Activated T-cell treated with anti-CD3 and anti-CD28 coated beads, Interleukin-2, amount 50 U/mL, for 72 hours (primary cell): ENCODE results near the gene CLCN2. TPM values are rescaled to one million over a fixed set of nuclear protein-coding genes. Genes with fewer than 3 reads are reported as not detected.
A peak's percentile ranks its signal among the peaks of the same experiment; 100 is the strongest.

Experiments
- ATAC-seq, 2 donors: fragments of 150-1000 bp; cut with Tn5 transposase; replicated peaks in 1 of 2; 2 replicates each; pipeline ENCODE4 v1.10.0; 2021; ENCODE audit warnings: moderate library complexity in 2 of 2, mild to moderate bottlenecking in 1 of 2
- DNase-seq, 2 donors: peaks; one replicate each; pipeline ENCODE4 v3.0.0; 2021 to 2022; ENCODE audit warnings: mixed read lengths in 1 of 2
- H3K27ac Mint-ChIP-seq: one replicate; pipeline ENCODE4 v1.8.0; 2022; ENCODE audit warnings: mild to moderate bottlenecking, moderate library complexity, mixed read lengths
- H3K27me3 Mint-ChIP-seq: one replicate; pipeline ENCODE4 v1.8.0; 2022; ENCODE audit warnings: low read depth, mixed read lengths
- H3K36me3 Mint-ChIP-seq, 2 donors: one replicate each; pipeline ENCODE4 v1.8.0; 2022; ENCODE audit warnings: mixed read lengths in 2 of 2, mild to moderate bottlenecking in 1 of 2; ENCODE audit not compliant: insufficient read depth in 2 of 2
- H3K4me1 Mint-ChIP-seq: one replicate; pipeline ENCODE4 v1.8.0; 2022; ENCODE audit warnings: low read depth, mixed read lengths
- H3K4me3 Mint-ChIP-seq, 2 donors: one replicate each; pipeline ENCODE4 v1.8.0; 2022; ENCODE audit warnings: mild to moderate bottlenecking in 2 of 2, mixed read lengths in 2 of 2, moderate library complexity in 2 of 2
- H3K9me3 Mint-ChIP-seq, 2 donors: one replicate each; pipeline ENCODE4 v1.8.0; 2022; ENCODE audit warnings: mixed read lengths in 2 of 2
- total RNA-seq, 2 donors: library from RNA; stranded (reverse); gene quantifications; one replicate each; pipeline ENCODE4 v1.2.3, GENCODE V29; 2022

The CLCN2 gene
- total RNA-seq, 2 donors from 2014 or later = 3.1 to 3.9 TPM

GRCh38 chr3:184352897-184353545, 8.4 kb downstream of the CLCN2 start:
- Mint-ChIP-seq H3K9me3 (no peaks in the 10 kb centered on the region), H3K4me1 (peaks cover under 1% of the 10 kb centered on the region), H3K4me3 (no peak overlapping the region), H3K36me3 (no peaks in the 10 kb centered on the region), H3K27ac (no peak overlapping the region), H3K27me3 (no peaks in the 10 kb centered on the region)
- no peak for DNase-seq
- ATAC-seq = no peak

- H3K36me3 Mint-ChIP-seq = no peaks in the 10 kb centered on the region
- no peak overlapping the region for H3K27ac Mint-ChIP-seq
- no peaks in the 10 kb centered on the region for H3K9me3 Mint-ChIP-seq
- H3K27me3 Mint-ChIP-seq = no peaks in the 10 kb centered on the region
- DNase-seq = no peak
- H3K4me1 Mint-ChIP-seq = peaks cover 5% of the 10 kb centered on the region
- no peak for ATAC-seq
- no peak overlapping the region for H3K4me3 Mint-ChIP-seq
Measured at GRCh38 chr3:184352149-184352785, 9.1 kb downstream of the CLCN2 start.

GRCh38 chr3:184351511-184352148, 9.8 kb downstream of the CLCN2 start:
- Mint-ChIP-seq H3K9me3 (no peaks in the 10 kb centered on the region), H3K4me3 (no peak overlapping the region), H3K27me3 (no peaks in the 10 kb centered on the region), H3K36me3 (no peaks in the 10 kb centered on the region), H3K27ac (no peak overlapping the region), H3K4me1 (peaks cover 5% of the 10 kb centered on the region)
- ATAC-seq (no peak), DNase-seq (no peak)

GRCh38 chr3:184350618-184351017, 10.8 kb downstream of the CLCN2 start:
- H3K27ac Mint-ChIP-seq = no peak overlapping the region
- H3K4me1 Mint-ChIP-seq = peaks cover 5% of the 10 kb centered on the region

GRCh38 chr3:184349563-184350470, 11.6 kb downstream of the CLCN2 start:
- no peak for ATAC-seq
- Mint-ChIP-seq H3K27me3 (no peaks in the 10 kb centered on the region), H3K4me1 (peaks cover 5% of the 10 kb centered on the region), H3K27ac (peak overlapping the region; percentile 25), H3K4me3 (no peak overlapping the region), H3K9me3 (no peaks in the 10 kb centered on the region), H3K36me3 (peaks cover 0 to 1% of the 10 kb centered on the region in 2 donors)
- DNase-seq = no peak

More at GRCh38 chr3:184350618-184351017, 10.8 kb downstream of the CLCN2 start:
- no peaks in the 10 kb centered on the region for H3K27me3 Mint-ChIP-seq
- DNase-seq (no peak), ATAC-seq (no peak)
- no peak overlapping the region for H3K4me3 Mint-ChIP-seq
- no peaks in the 10 kb centered on the region for H3K9me3 Mint-ChIP-seq
- no peaks in the 10 kb centered on the region for H3K36me3 Mint-ChIP-seq

- no peak for ATAC-seq
- Mint-ChIP-seq H3K4me1 (peaks cover 5% of the 10 kb centered on the region), H3K27ac (no peak overlapping the region), H3K27me3 (no peaks in the 10 kb centered on the region), H3K36me3 (peaks cover 0 to 1% of the 10 kb centered on the region in 2 donors), H3K9me3 (no peaks in the 10 kb centered on the region), H3K4me3 (no peak overlapping the region)
- DNase-seq = no peak
Measured at GRCh38 chr3:184348057-184348382, 13.4 kb downstream of the CLCN2 start.

GRCh38 chr3:184347321-184348056, 13.9 kb downstream of the CLCN2 start:
- Mint-ChIP-seq H3K9me3 (no peaks in the 10 kb centered on the region), H3K36me3 (peaks cover 0 to 1% of the 10 kb centered on the region in 2 donors), H3K27ac (no peak overlapping the region), H3K4me3 (no peak overlapping the region), H3K27me3 (no peaks in the 10 kb centered on the region), H3K4me1 (peaks cover 5% of the 10 kb centered on the region)
- no peak for ATAC-seq
- no peak for DNase-seq

GRCh38 chr3:184346480-184347190, 14.8 kb downstream of the CLCN2 start:
- ATAC-seq = no peak
- no peak for DNase-seq
- peaks cover 5% of the 10 kb centered on the region for H3K4me1 Mint-ChIP-seq
- no peak overlapping the region for H3K27ac Mint-ChIP-seq
- no peaks in the 10 kb centered on the region for H3K9me3 Mint-ChIP-seq
- H3K27me3 Mint-ChIP-seq = no peaks in the 10 kb centered on the region
- H3K36me3 Mint-ChIP-seq = peaks cover 0 to 1% of the 10 kb centered on the region in 2 donors
- H3K4me3 Mint-ChIP-seq = no peak overlapping the region

GRCh38 chr3:184345317-184346144, 15.9 kb downstream of the CLCN2 start:
- Mint-ChIP-seq H3K27ac (no peak overlapping the region), H3K4me3 (no peak overlapping the region), H3K36me3 (peaks cover 0 to 1% of the 10 kb centered on the region in 2 donors), H3K27me3 (no peaks in the 10 kb centered on the region), H3K9me3 (no peaks in the 10 kb centered on the region), H3K4me1 (peaks cover 5% of the 10 kb centered on the region)
- ATAC-seq (peak in 1 of 2 donors; percentile 29), DNase-seq (no peak)

- Mint-ChIP-seq H3K9me3 (no peaks in the 10 kb centered on the region), H3K27ac (no peak overlapping the region), H3K4me1 (peaks cover 5% of the 10 kb centered on the region), H3K36me3 (peaks cover 0 to 1% of the 10 kb centered on the region in 2 donors), H3K4me3 (no peak overlapping the region), H3K27me3 (no peaks in the 10 kb centered on the region)
- ATAC-seq = no peak
- no peak for DNase-seq
Measured at GRCh38 chr3:184344579-184345316, 16.7 kb downstream of the CLCN2 start.
